Trophoblast cell (in vitro differentiated cells and primary cell): ENCODE results near the gene RBM38.
A peak's percentile ranks its signal among the peaks of the same experiment; 100 is the strongest.

Source experiments
- DNase-seq, 2 donors: peaks; one replicate each; pipeline ENCODE4 v3.0.0-alpha.2; 2016
- H2AFZ ChIP-seq: 2 replicates; pipeline ENCODE4 v1.6.1; 2013; ENCODE audit warnings: low read length, moderate library complexity, mild to moderate bottlenecking; ENCODE audit not compliant: insufficient read depth, poor library complexity
- H2AK5ac ChIP-seq: 2 replicates; pipeline ENCODE4 v1.6.1; 2013; ENCODE audit warnings: mild to moderate bottlenecking, low read length
- H2BK120ac ChIP-seq: 2 replicates; pipeline ENCODE4 v1.6.1; 2013; ENCODE audit warnings: low read length, mild to moderate bottlenecking, moderate library complexity; ENCODE audit not compliant: insufficient read depth, poor library complexity
- H2BK12ac ChIP-seq: 2 replicates; pipeline ENCODE4 v1.6.1; 2013; ENCODE audit warnings: mild to moderate bottlenecking, low read length, moderate library complexity
- H2BK5ac ChIP-seq: 2 replicates; pipeline ENCODE4 v1.6.1; 2013; ENCODE audit warnings: low read length, low read depth, moderate library complexity, mild to moderate bottlenecking; ENCODE audit not compliant: poor library complexity
- H3K14ac ChIP-seq: 2 replicates; pipeline ENCODE4 v1.6.1; 2013; ENCODE audit warnings: mild to moderate bottlenecking, low read length
- H3K18ac ChIP-seq: 2 replicates; pipeline ENCODE4 v1.6.1; 2013; ENCODE audit warnings: mild to moderate bottlenecking, low read length
- H3K23ac ChIP-seq: 2 replicates; pipeline ENCODE4 v1.6.1; 2013; ENCODE audit warnings: low read length
- H3K27ac ChIP-seq: 2 replicates; pipeline ENCODE4 v1.5.1; 2013; ENCODE audit warnings: low read depth, mild to moderate bottlenecking, inconsistent platforms, low read length, moderate library complexity
- H3K27me3 ChIP-seq: 2 replicates; pipeline ENCODE4 v1.6.1; 2013; ENCODE audit warnings: inconsistent platforms, mild to moderate bottlenecking, low read length, moderate library complexity; ENCODE audit not compliant: insufficient read depth
- H3K36me3 ChIP-seq, 2 experiments: 1 replicate in 1 of 2; 2 replicates in 1 of 2; pipeline ENCODE4 v1.6.1; 2013; ENCODE audit warnings: low read length in 2 of 2, mild to moderate bottlenecking in 2 of 2, moderate library complexity in 1 of 2; ENCODE audit not compliant: insufficient read depth in 2 of 2, control insufficient read depth in 1 of 2
- H3K4ac ChIP-seq: 2 replicates; pipeline ENCODE4 v1.6.1; 2013; ENCODE audit warnings: low read depth, mild to moderate bottlenecking, low read length, moderate library complexity
- H3K4me1 ChIP-seq, 2 experiments: 1 replicate in 1 of 2; 2 replicates in 1 of 2; pipeline ENCODE4 v1.6.1; 2013; ENCODE audit warnings: low read length in 2 of 2, mild to moderate bottlenecking in 2 of 2, moderate library complexity in 1 of 2; ENCODE audit not compliant: insufficient read depth in 2 of 2, control insufficient read depth in 1 of 2
- H3K4me2 ChIP-seq: 2 replicates; pipeline ENCODE4 v1.6.1; 2013; ENCODE audit warnings: inconsistent platforms, mild to moderate bottlenecking, low read length, moderate library complexity
- H3K4me3 ChIP-seq: 2 replicates; pipeline ENCODE4 v1.5.1; 2013; ENCODE audit warnings: mild to moderate bottlenecking, low read depth, low read length, inconsistent platforms
- H3K79me1 ChIP-seq: one replicate; pipeline ENCODE4 v1.6.1; 2013; ENCODE audit warnings: low read length
- H3K79me2 ChIP-seq: 2 replicates; pipeline ENCODE4 v1.6.1; 2013; ENCODE audit warnings: low read length, mild to moderate bottlenecking; ENCODE audit not compliant: control insufficient read depth, insufficient read depth, poor library complexity
- H3K9ac ChIP-seq: 2 replicates; pipeline ENCODE4 v1.6.1; 2013; ENCODE audit warnings: mild to moderate bottlenecking, low read length
- H3K9me3 ChIP-seq: 2 replicates; pipeline ENCODE4 v1.6.1; 2013; ENCODE audit warnings: low read depth, mild to moderate bottlenecking, control low read depth, inconsistent platforms, low read length; ENCODE audit not compliant: insufficient read depth
- H4K12ac ChIP-seq: 2 replicates; pipeline ENCODE4 v1.6.1; 2013; ENCODE audit warnings: low read depth, mild to moderate bottlenecking, low read length, moderate library complexity
- H4K8ac ChIP-seq: 2 replicates; pipeline ENCODE4 v1.6.1; 2013; ENCODE audit warnings: low read depth, mild to moderate bottlenecking, low read length, moderate library complexity
- H4K91ac ChIP-seq: one replicate; pipeline ENCODE4 v1.6.1; 2013; ENCODE audit warnings: low read depth, mild to moderate bottlenecking, low read length, moderate library complexity
- WGBS: extraction: QIAGEN DNeasy Blood & Tissue Kit; methylation state at CpG from one replicate; pipeline ENCODE4 v1.1.7; 2013; ENCODE audit warnings: missing lambda C conversion rate; ENCODE audit not compliant: insufficient read length, insufficient coverage; ENCODE audit errors: extremely low coverage; 5-methylcytosine and 5-hydroxymethylcytosine counted together

RBM38 gene

GRCh38 chr20:57374931-57375651 is 16.1 kb upstream of the RBM38 start:
- H2AFZ ChIP-seq, result no peak overlapping the region
- no peak overlapping the region for H3K23ac ChIP-seq
- H3K14ac ChIP-seq, result no peak overlapping the region
- H3K18ac ChIP-seq, result no peak overlapping the region
- no peak overlapping the region for H3K4me3 ChIP-seq
- H2AK5ac ChIP-seq, result no peak overlapping the region
- H2BK12ac ChIP-seq, result no peak overlapping the region
- H4K12ac ChIP-seq, result no peak overlapping the region
- no peaks in the 10 kb centered on the region for H3K79me2 ChIP-seq
- H3K4ac ChIP-seq, result no peak overlapping the region
- DNase-seq, result peak in 1 of 2 donors; percentile 19
- no peak overlapping the region for H2BK5ac ChIP-seq
- H3K9me3 ChIP-seq, result peaks cover 2% of the 10 kb centered on the region
- no peak overlapping the region for H3K4me2 ChIP-seq
- no peaks in the 10 kb centered on the region for H3K79me1 ChIP-seq
- H3K4me1 ChIP-seq, result no peaks in the 10 kb centered on the region
- H3K9ac ChIP-seq, result no peak overlapping the region
- no peaks in the 10 kb centered on the region for H3K27me3 ChIP-seq
- no peak overlapping the region for H3K27ac ChIP-seq
- no peak overlapping the region for H2BK120ac ChIP-seq
- WGBS, result no CpG with 5 or more reads among the region's 14 CpGs
- peaks cover 55 to 77% of the 10 kb centered on the region in 2 experiments for H3K36me3 ChIP-seq
- no peak overlapping the region for H4K91ac ChIP-seq
- no peak overlapping the region for H4K8ac ChIP-seq

GRCh38 chr20:57375652-57376230 is 15.5 kb upstream of the RBM38 start:
- H2AFZ ChIP-seq, result no peak overlapping the region
- H3K27ac ChIP-seq, result no peak overlapping the region
- H3K4me1 ChIP-seq, result no peaks in the 10 kb centered on the region
- no peaks in the 10 kb centered on the region for H3K27me3 ChIP-seq
- no peak overlapping the region for H2BK5ac ChIP-seq
- no peak overlapping the region for H4K8ac ChIP-seq
- no peak overlapping the region for H3K9ac ChIP-seq
- H2BK12ac ChIP-seq, result no peak overlapping the region
- no peak overlapping the region for H2BK120ac ChIP-seq
- H3K4ac ChIP-seq, result no peak overlapping the region
- peaks cover 54 to 74% of the 10 kb centered on the region in 2 experiments for H3K36me3 ChIP-seq
- no peaks in the 10 kb centered on the region for H3K79me1 ChIP-seq
- WGBS, result no CpG with 5 or more reads among the region's 10 CpGs
- no peak overlapping the region for H4K12ac ChIP-seq
- H3K9me3 ChIP-seq, result peaks cover 2% of the 10 kb centered on the region
- no peak overlapping the region for H4K91ac ChIP-seq
- H2AK5ac ChIP-seq, result no peak overlapping the region
- no peak overlapping the region for H3K14ac ChIP-seq
- H3K18ac ChIP-seq, result no peak overlapping the region
- H3K4me3 ChIP-seq, result no peak overlapping the region
- DNase-seq, result no peak
- H3K23ac ChIP-seq, result no peak overlapping the region
- no peaks in the 10 kb centered on the region for H3K79me2 ChIP-seq
- no peak overlapping the region for H3K4me2 ChIP-seq

GRCh38 chr20:57377350-57377749 is 13.8 kb upstream of the RBM38 start:
- no peak overlapping the region for H2AK5ac ChIP-seq
- H3K9ac ChIP-seq, result no peak overlapping the region
- H4K91ac ChIP-seq, result no peak overlapping the region
- no peak overlapping the region for H3K27ac ChIP-seq
- WGBS, result no CpG with 5 or more reads among the region's 13 CpGs
- H4K8ac ChIP-seq, result no peak overlapping the region
- H3K27me3 ChIP-seq, result no peaks in the 10 kb centered on the region
- no peaks in the 10 kb centered on the region for H3K79me2 ChIP-seq
- H3K4ac ChIP-seq, result no peak overlapping the region
- H3K4me3 ChIP-seq, result peak overlapping the region; percentile 13
- no peak overlapping the region for H2BK12ac ChIP-seq
- H3K79me1 ChIP-seq, result no peaks in the 10 kb centered on the region
- no peak overlapping the region for H3K18ac ChIP-seq
- H3K4me1 ChIP-seq, result no peaks in the 10 kb centered on the region
- no peak overlapping the region for H3K4me2 ChIP-seq
- peaks cover 47 to 58% of the 10 kb centered on the region in 2 experiments for H3K36me3 ChIP-seq
- H4K12ac ChIP-seq, result no peak overlapping the region
- no peak overlapping the region for H3K14ac ChIP-seq
- H3K9me3 ChIP-seq, result peaks cover 2% of the 10 kb centered on the region
- H2BK5ac ChIP-seq, result no peak overlapping the region
- H3K23ac ChIP-seq, result no peak overlapping the region
- H2BK120ac ChIP-seq, result no peak overlapping the region
- DNase-seq, result no peak
- H2AFZ ChIP-seq, result no peak overlapping the region

- H2BK120ac ChIP-seq, result no peak overlapping the region
- peaks cover 40 to 51% of the 10 kb centered on the region in 2 experiments for H3K36me3 ChIP-seq
- no peak overlapping the region for H3K18ac ChIP-seq
- no peak overlapping the region for H4K8ac ChIP-seq
- no peaks in the 10 kb centered on the region for H3K79me1 ChIP-seq
- H3K14ac ChIP-seq, result no peak overlapping the region
- no peak overlapping the region for H3K4ac ChIP-seq
- H3K27me3 ChIP-seq, result no peaks in the 10 kb centered on the region
- H3K4me3 ChIP-seq, result no peak overlapping the region
- H3K4me2 ChIP-seq, result no peak overlapping the region
- H3K4me1 ChIP-seq, result no peaks in the 10 kb centered on the region
- no peaks in the 10 kb centered on the region for H3K9me3 ChIP-seq
- H4K91ac ChIP-seq, result no peak overlapping the region
- no peak overlapping the region for H3K23ac ChIP-seq
- H2AK5ac ChIP-seq, result no peak overlapping the region
- no peak for DNase-seq
- no peak overlapping the region for H2AFZ ChIP-seq
- no peak overlapping the region for H4K12ac ChIP-seq
- no peak overlapping the region for H3K27ac ChIP-seq
- no CpG with 5 or more reads among the region's 16 CpGs for WGBS
- H3K9ac ChIP-seq, result no peak overlapping the region
- no peak overlapping the region for H2BK5ac ChIP-seq
- H2BK12ac ChIP-seq, result no peak overlapping the region
- H3K79me2 ChIP-seq, result no peaks in the 10 kb centered on the region
Measured at GRCh38 chr20:57378107-57378506, 13.1 kb upstream of the RBM38 start.
